ENCODE measurements around the gene CDC7. TPM values are rescaled to one million over a fixed set of nuclear protein-coding genes. Genes with fewer than 3 reads are reported as not detected.

CDC7 gene
- total and polyA plus RNA-seq, 9 of the 15 experiments (the other 6 are each of a cell fraction or from before 2014, with no cell fraction given): 22.3 to 66.8 (median 44.2) TPM

DNA sequence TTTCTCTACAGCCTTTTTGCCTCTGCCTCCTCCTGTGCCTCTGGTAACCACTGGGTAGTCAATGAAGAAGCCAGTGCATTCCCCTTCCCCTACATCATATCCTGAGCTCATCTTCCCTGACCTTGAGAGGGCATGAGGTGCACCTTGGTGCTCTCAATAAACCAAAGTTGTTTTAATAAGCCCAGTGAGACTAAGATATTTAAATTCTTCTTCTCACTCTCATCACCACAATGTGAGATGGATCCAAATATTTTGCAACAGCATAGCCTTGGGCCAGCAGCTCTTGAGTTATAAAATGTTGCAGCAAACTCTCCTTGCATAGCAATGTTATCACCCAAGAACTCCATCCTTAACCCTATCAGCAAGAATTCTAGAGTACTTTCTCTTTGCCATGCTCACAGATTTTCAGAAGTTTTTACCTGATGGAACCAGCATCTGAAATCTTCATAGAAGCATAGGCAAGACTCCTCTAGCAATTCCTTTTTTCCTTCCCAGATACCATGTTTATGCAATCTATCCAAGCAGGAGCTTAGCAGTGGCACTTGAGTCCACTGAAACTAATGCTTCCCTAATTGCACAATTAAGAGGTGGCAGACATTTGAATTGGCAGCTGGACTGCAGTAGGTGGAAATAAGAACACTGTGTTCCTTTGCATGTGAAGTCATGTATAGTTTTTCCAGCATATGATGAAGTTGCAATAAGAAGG, 36.8 kb downstream of the CDC7 start:
- no peak overlapping the region for H3K4me3 ChIP-seq
- no peak overlapping the region for H3K27ac ChIP-seq (ENCODE audit: extremely low read depth, low read depth, low read length)
- no peaks in the 10 kb centered on the region for H3K9me3 ChIP-seq (replicated peaks; ENCODE audit: control insufficient read depth, insufficient read depth, low read depth, low read length)
- FAIRE-seq (no peak), ATAC-seq (no peak), DNase-seq (ENCODE audit: extremely low read depth in 1 of 4, low spot score in 3 of 4) (no peak)
- no peaks in the 10 kb centered on the region for H3K9me1 ChIP-seq (ENCODE audit: control insufficient read depth, insufficient read depth, low read length)
- H3K4me1 ChIP-seq (replicated peaks in 1 of 2; ENCODE audit: control insufficient read depth in 2 of 2, insufficient read depth in 2 of 2, low read length in 2 of 2): no peaks in the 10 kb centered on the region
- CTCF ChIA-PET (ENCODE audit: low intra/inter-chr PET ratio): no interaction called here
- H3K27me3 ChIP-seq (ENCODE audit: control insufficient read depth in 2 of 2, insufficient read depth in 2 of 2, low read length in 2 of 2): peaks cover 0 to 3% of the 10 kb centered on the region in 2 experiments; a peak in 1 of 5 replicates
- no TSS peak for BruUV-seq (replicated peaks)
- in situ Hi-C loops (cut with MboI) (loop anchor here (25.0 kb wide), 1 partner anchor 1075 kb away; no protein-coding TSS in a partner anchor), intact Hi-C loops (cut with micrococcal nuclease) (no loop called here)
- H2AFZ ChIP-seq (ENCODE audit: low read depth, low read length): no peak overlapping the region
- H4K20me1 ChIP-seq (replicated peaks; ENCODE audit: control insufficient read depth, insufficient read depth, low read length): no peaks in the 10 kb centered on the region
- no peaks in the 10 kb centered on the region for H3K36me3 ChIP-seq (ENCODE audit: control insufficient read depth, insufficient read depth, low read length)
- H3K9ac ChIP-seq (ENCODE audit: insufficient read depth in 1 of 2, low read depth in 2 of 2, low read length in 2 of 2): no peak overlapping the region
- TF ChIP-seq, protein P1, sequence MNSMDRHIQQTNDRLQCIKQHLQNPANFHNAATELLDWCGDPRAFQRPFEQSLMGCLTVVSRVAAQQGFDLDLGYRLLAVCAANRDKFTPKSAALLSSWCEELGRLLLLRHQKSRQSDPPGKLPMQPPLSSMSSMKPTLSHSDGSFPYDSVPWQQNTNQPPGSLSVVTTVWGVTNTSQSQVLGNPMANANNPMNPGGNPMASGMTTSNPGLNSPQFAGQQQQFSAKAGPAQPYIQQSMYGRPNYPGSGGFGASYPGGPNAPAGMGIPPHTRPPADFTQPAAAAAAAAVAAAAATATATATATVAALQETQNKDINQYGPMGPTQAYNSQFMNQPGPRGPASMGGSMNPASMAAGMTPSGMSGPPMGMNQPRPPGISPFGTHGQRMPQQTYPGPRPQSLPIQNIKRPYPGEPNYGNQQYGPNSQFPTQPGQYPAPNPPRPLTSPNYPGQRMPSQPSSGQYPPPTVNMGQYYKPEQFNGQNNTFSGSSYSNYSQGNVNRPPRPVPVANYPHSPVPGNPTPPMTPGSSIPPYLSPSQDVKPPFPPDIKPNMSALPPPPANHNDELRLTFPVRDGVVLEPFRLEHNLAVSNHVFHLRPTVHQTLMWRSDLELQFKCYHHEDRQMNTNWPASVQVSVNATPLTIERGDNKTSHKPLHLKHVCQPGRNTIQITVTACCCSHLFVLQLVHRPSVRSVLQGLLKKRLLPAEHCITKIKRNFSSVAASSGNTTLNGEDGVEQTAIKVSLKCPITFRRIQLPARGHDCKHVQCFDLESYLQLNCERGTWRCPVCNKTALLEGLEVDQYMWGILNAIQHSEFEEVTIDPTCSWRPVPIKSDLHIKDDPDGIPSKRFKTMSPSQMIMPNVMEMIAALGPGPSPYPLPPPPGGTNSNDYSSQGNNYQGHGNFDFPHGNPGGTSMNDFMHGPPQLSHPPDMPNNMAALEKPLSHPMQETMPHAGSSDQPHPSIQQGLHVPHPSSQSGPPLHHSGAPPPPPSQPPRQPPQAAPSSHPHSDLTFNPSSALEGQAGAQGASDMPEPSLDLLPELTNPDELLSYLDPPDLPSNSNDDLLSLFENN (IDR thresholded peaks at IDR 0.05; ENCODE audit: low read depth in 2 of 2, low read length in 2 of 2): no peak
- TF ChIP-seq TAL1 (IDR thresholded peaks at IDR 0.05) (no peak), USF2 (CRISPR knock-in tag; IDR thresholded peaks at IDR 0.05) (no peak), ARID3B (CRISPR knock-in tag; IDR thresholded peaks at IDR 0.05; ENCODE audit: borderline replicate concordance) (no peak), HEY1 (CRISPR knock-in tag; IDR thresholded peaks at IDR 0.05; ENCODE audit: borderline replicate concordance) (no peak), MCM3 (IDR thresholded peaks at IDR 0.05) (no peak), SREBF1 (IDR thresholded peaks at IDR 0.05; ENCODE audit: borderline replicate concordance, low read depth, low read length) (no peak), MEF2D (tag; conservative IDR thresholded peaks at IDR 0.05; ENCODE audit: low read depth) (no peak), EHMT2 (IDR thresholded peaks at IDR 0.05) (no peak), NR2F6 (CRISPR knock-in tag; IDR thresholded peaks at IDR 0.05) (no peak), ZFX (CRISPR knock-in tag; IDR thresholded peaks at IDR 0.05) (no peak)
- POLR2A ChIA-PET: no interaction called here
- H3K79me2 ChIP-seq (ENCODE audit: control insufficient read depth, insufficient read depth, low read length): no peaks in the 10 kb centered on the region
- no peak overlapping the region for H3K4me2 ChIP-seq (ENCODE audit: insufficient read depth, low read length)
